ENCODE data around the gene CRYBA4.

CRYBA4 gene

DNA sequence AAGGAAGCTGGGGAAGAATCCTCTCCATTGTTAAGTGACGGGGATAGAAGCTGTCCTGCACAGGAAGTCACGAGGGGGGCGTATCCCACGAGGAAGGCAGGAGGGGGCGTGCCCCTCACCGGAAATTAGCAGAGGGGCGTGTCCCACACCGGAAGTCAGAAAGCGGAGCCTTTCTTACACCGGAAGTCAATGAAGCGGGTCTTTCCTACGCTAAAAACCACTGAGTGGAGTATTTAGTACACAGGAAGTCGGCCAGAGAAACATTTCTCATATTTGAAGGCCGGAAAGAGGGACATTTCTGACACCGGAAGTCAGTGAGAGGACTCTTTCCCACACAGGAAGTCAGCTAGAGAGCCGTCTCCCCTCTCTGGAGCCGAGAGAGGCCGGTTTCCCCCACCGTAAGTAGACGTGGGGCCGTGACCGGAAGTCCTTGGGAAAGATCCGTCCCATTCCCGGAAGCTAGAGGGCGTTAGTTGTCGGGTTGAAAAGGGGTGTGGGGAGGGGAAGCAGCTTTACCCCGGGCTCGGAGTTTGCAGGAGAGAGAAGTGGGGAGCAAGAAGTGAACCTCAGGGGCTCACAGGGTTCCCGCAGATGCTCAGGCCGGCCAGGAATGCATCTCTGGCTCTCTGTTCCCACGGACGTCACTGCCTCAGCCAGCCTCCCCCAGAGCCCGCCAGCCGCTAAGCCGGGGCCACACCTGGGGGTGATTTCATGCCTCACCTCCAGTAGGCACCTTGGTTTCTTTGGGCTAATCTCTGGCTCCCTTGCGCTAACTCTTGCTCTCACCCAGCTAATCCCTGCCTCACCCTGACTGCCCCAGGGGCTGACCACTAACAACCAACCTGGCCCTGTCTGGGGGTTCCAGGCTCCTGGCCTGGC, 51.1 kb downstream of the CRYBA4 start:
- CTCF ChIA-PET: interaction anchor here (0.8 to 1.6 kb wide), 2 partner anchors 9 to 12 kb away, joined by 3 read pairs; no protein-coding TSS in a partner anchor
- peak; percentile 93 for DNase-seq (ENCODE audit: extremely low spot score)
- POLR2A ChIA-PET: interaction anchor here (0.7 to 2.4 kb wide), 8 partner anchors 9 to 189 kb away, joined by 3 to 19 read pairs (median 4); partner anchors contain the start of genes HPS4, MIAT and SRRD
- no peak for TF ChIP-seq BHLHE40 (IDR thresholded peaks at IDR 0.05; ENCODE audit: borderline replicate concordance)
- TF ChIP-seq ELF4 (IDR thresholded peaks at IDR 0.05): peak; percentile 88
- no peak for TF ChIP-seq HDGF (IDR thresholded peaks at IDR 0.05; ENCODE audit: borderline replicate concordance)
- 0 out of 2 replicates have a peak, but pooled peaks have one; percentile 20 for TF ChIP-seq SP1 (IDR thresholded peaks at IDR 0.05)
- TF ChIP-seq L3MBTL2 (conservative IDR thresholded peaks at IDR 0.05): peak; percentile 65
- TF ChIP-seq SUZ12 (IDR thresholded peaks at IDR 0.05): no peak
- TF ChIP-seq LEF1 (IDR thresholded peaks at IDR 0.05; ENCODE audit: borderline replicate concordance): no peak
- TF ChIP-seq ARNT (IDR thresholded peaks at IDR 0.05): no peak
- no peak for TF ChIP-seq FOXA1 (IDR thresholded peaks at IDR 0.05)
- TF ChIP-seq, protein P1, sequence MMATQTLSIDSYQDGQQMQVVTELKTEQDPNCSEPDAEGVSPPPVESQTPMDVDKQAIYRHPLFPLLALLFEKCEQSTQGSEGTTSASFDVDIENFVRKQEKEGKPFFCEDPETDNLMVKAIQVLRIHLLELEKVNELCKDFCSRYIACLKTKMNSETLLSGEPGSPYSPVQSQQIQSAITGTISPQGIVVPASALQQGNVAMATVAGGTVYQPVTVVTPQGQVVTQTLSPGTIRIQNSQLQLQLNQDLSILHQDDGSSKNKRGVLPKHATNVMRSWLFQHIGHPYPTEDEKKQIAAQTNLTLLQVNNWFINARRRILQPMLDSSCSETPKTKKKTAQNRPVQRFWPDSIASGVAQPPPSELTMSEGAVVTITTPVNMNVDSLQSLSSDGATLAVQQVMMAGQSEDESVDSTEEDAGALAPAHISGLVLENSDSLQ (IDR thresholded peaks at IDR 0.05): peak; percentile 64
- TF ChIP-seq ZNF384 (IDR thresholded peaks at IDR 0.05): no peak
- no peak for TF ChIP-seq FOXK2 (IDR thresholded peaks at IDR 0.05)

DNA sequence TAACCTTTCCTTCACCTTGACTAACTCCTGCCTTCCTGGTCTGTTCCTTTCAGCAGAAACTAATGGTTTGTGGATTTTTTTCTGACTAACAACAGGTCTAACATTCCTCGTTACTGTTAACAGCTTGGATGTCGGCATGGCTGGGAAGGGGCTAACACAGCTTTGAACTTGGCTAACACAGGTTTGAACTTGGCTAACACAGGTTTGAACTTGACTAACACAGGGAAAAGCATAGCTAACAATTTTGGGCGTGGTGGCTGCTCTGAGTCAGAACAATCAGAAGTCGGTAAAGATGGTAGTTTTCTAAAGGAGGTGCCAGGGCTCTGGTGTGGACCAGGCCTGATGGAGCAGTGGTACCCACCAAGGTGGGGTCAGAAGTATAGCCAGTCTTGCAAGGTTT, 51.7 kb downstream of the CRYBA4 start:
- CTCF ChIA-PET: interaction anchor here (1.1 to 1.6 kb wide), 2 partner anchors 8 to 13 kb away, joined by 3 to 5 read pairs; no protein-coding TSS in a partner anchor
- POLR2A ChIA-PET: interaction anchor here (1.2 to 2.4 kb wide), 4 partner anchors 8 to 309 kb away, joined by 3 to 19 read pairs (median 10); partner anchors contain the start of genes HPS4 and SRRD
- no peak for DNase-seq (ENCODE audit: extremely low spot score)
- TF ChIP-seq ZNF384 (IDR thresholded peaks at IDR 0.05): no peak
- TF ChIP-seq NFRKB (IDR thresholded peaks at IDR 0.05): no peak
- TF ChIP-seq BHLHE40 (IDR thresholded peaks at IDR 0.05; ENCODE audit: borderline replicate concordance): no peak
- TF ChIP-seq HDGF (IDR thresholded peaks at IDR 0.05; ENCODE audit: borderline replicate concordance): no peak
- TF ChIP-seq, protein P1 (IDR thresholded peaks at IDR 0.05): no peak
- TF ChIP-seq L3MBTL2 (conservative IDR thresholded peaks at IDR 0.05): no peak
- no peak for TF ChIP-seq FOXK2 (IDR thresholded peaks at IDR 0.05)
- no peak for TF ChIP-seq ARNT (IDR thresholded peaks at IDR 0.05)
- no peak for TF ChIP-seq FOXM1 (IDR thresholded peaks at IDR 0.05; ENCODE audit: borderline replicate concordance)
- TF ChIP-seq ELF4 (IDR thresholded peaks at IDR 0.05): no peak
- TF ChIP-seq FOXA1 (IDR thresholded peaks at IDR 0.05): no peak
- TF ChIP-seq SP1 (IDR thresholded peaks at IDR 0.05): no peak
- no peak for TF ChIP-seq SUZ12 (IDR thresholded peaks at IDR 0.05)
- TF ChIP-seq TARDBP (IDR thresholded peaks at IDR 0.05): no peak
- TF ChIP-seq LEF1 (IDR thresholded peaks at IDR 0.05; ENCODE audit: borderline replicate concordance): no peak
- TF ChIP-seq CTBP1 (IDR thresholded peaks at IDR 0.05; ENCODE audit: borderline replicate concordance): no peak

DNA sequence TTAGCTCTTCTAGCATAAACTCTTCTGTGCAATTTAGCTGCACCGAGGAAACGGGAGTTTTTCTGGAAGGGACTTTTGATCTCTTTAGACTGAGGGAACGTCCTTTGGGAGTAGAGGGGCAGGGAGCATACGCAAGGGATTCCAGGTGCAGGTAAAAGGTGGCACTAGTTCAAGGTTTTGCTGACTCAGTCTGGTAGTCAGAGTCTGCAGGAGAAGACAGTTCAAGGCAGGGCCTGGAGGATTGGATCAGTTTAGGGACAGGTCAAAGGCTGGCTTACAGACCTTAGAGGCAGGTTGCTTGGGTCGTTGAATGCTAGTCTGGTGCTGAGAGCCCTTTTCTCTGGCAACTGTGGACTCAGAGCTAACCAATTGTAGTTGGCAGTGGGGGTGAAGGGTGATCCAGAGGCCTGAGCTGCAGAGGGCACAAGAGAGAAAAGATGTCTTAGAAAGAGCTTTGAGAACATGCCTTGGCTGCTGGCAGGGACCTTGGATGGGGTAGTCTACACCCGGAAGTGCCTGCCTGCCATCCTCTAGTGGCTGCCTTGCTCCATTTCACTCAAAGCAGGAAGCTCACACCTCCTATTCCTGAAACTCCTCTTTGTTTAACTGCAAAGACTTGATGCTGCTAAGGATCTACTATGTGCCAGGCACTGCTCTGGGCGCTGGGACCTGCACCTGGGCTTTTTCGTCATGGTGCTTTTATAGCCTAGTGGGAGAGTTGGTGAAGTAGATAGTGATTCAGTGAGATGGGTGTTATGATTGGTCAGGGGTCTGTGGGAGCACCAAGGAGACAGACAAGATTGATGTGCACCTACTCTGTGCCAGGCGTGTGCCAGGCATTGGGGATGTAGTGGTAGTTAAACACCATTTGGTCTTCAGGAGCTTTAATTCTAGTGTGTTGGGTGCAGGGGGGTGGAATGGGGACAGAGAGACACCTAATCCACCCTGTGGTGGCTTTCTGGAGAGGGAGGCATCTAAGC, 52.7 kb downstream of the CRYBA4 start:
- DNase-seq (ENCODE audit: extremely low spot score): no peak
- CTCF ChIA-PET: interaction anchor here (0.6 to 1.6 kb wide), 3 partner anchors 9 to 14 kb away, joined by 3 to 5 read pairs (median 4); no protein-coding TSS in a partner anchor
- TF ChIP-seq FOXA1 (IDR thresholded peaks at IDR 0.05) (no peak), BHLHE40 (IDR thresholded peaks at IDR 0.05; ENCODE audit: borderline replicate concordance) (no peak)
- POLR2A ChIA-PET: interaction anchor here (1.1 to 1.2 kb wide), 2 partner anchors 191 to 310 kb away, joined by 3 read pairs; partner anchors contain the start of genes HPS4 and SRRD

DNA sequence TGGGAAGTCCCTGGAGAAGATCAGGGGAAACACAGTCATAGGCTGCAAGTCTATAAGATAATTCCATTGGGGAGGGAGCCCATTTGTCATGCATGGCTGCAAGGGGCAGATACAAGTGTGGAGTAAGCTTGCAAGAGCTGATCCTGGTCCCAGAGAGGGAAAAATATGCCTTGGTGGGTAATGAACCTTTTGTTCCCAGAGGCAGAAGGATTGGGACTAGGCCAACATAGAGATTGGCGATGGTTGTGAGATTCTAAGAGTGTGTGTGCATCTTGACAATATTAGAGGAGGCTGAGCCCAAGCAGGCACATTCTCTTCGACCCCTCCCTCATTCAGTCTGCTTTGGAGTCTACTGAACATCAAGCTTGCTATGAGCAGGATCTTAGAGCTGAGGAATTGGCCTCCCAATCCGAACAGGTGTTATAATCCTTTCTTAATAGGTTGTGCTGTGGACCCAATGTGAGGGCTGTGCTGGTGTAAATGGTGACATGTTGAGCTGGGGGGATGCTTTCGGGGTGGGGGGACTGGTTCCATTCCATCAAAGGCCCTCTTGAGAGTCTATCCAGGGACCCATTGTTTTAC, 54.0 kb downstream of the CRYBA4 start:
- ChIA-PET CTCF (no interaction called here), POLR2A (interaction anchor here (1.1 kb wide), 1 partner anchor 192 kb away, joined by 3 read pairs; the partner anchor contains the start of genes HPS4 and SRRD)
- TF ChIP-seq LEF1 (IDR thresholded peaks at IDR 0.05; ENCODE audit: borderline replicate concordance): no peak
- no peak for TF ChIP-seq NFRKB (IDR thresholded peaks at IDR 0.05)
- DNase-seq (ENCODE audit: extremely low spot score): no peak

DNA sequence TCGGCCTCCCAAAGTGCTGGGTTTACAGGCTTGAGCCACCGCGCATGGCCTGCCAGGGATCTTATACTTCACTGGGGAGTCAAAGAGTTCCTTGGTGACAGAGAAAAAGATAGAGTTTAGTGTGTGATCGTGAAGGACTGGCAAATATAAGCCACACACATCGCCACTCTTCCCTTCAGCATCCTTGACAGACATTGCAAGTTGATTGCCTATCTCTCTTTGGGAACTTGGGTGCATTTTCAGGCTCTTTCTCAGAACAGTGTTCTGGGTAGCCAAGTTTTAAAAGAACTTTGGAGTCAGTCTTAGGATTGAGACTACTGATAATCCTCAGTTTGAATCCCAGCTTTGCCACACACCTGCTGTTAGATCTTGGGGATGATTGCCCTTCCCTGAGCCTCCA, 55.5 kb downstream of the CRYBA4 start:
- ChIA-PET POLR2A (no interaction called here), CTCF (no interaction called here)
- TF ChIP-seq FOXM1 (IDR thresholded peaks at IDR 0.05; ENCODE audit: borderline replicate concordance) (no peak), SP1 (IDR thresholded peaks at IDR 0.05) (no peak), NFRKB (IDR thresholded peaks at IDR 0.05) (no peak), L3MBTL2 (conservative IDR thresholded peaks at IDR 0.05) (no peak), HDGF (IDR thresholded peaks at IDR 0.05; ENCODE audit: borderline replicate concordance) (no peak), LEF1 (IDR thresholded peaks at IDR 0.05; ENCODE audit: borderline replicate concordance) (no peak), SUZ12 (IDR thresholded peaks at IDR 0.05) (no peak), FOXK2 (IDR thresholded peaks at IDR 0.05) (no peak), ARNT (IDR thresholded peaks at IDR 0.05) (no peak), ELF4 (IDR thresholded peaks at IDR 0.05) (no peak), ZNF384 (IDR thresholded peaks at IDR 0.05) (no peak), FOXA1 (IDR thresholded peaks at IDR 0.05) (no peak), CTBP1 (IDR thresholded peaks at IDR 0.05; ENCODE audit: borderline replicate concordance) (no peak), BHLHE40 (IDR thresholded peaks at IDR 0.05; ENCODE audit: borderline replicate concordance) (no peak), TARDBP (IDR thresholded peaks at IDR 0.05) (no peak)
- TF ChIP-seq, protein P1 (IDR thresholded peaks at IDR 0.05): no peak
- DNase-seq (ENCODE audit: extremely low spot score): no peak
